ENCODE results near the gene HRCT1.
"Not testable (repeated sequence)": the region's sequence is repeated elsewhere in the genome, so short reads cannot be mapped to it uniquely, and the experiment has no call there.

HRCT1 gene

DNA sequence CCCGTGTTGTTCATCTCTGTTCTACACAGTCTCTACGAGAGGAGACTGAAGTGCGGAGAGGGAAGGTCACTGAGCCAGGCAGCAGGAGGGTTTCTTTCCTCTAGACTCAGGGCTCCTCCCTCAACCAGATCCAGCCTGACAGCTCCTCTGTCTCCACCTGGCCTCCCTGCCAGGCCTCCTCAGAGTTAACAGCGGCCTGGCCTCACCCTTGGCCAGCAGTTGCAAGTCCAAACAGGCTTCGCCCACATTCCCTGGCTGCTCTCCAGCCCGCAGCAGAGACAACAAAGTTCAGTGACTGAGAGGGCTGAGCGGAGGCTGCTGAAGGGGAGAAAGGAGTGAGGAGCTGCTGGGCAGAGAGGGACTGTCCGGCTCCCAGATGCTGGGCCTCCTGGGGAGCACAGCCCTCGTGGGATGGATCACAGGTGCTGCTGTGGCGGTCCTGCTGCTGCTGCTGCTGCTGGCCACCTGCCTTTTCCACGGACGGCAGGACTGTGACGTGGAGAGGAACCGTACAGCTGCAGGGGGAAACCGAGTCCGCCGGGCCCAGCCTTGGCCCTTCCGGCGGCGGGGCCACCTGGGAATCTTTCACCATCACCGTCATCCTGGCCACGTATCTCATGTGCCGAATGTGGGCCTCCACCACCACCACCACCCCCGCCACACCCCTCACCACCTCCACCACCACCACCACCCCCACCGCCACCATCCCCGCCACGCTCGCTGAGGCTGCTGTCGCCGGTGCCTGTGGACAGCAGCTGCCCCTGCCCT, at the start of gene HRCT1:
Gene HRCT1 (plus strand): TSS at position 291 of the 768 bp plus-strand sequence. CDS start 86 bp downstream, at position 377.
- no peak for DNase-seq

DNA sequence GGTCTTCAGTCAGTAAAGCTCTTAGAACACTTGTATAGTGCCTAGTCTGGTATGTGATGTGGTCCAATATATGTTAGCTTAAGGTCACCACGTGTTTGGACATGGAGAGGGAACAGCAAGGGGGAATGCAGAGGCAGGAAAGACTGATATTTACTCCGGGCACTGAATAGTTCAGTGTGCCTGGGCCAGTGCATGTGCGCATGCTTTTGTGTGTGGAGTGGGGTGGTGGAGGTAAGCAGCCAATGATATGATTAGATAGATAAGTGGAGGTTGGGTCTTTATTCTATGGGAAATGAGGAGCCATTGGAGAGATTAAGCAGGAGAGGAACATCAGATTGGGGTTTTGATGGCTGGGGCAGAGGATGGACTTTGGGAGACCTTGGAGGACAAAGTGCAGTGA, 49.8 kb upstream of the HRCT1 start:
- no peak for DNase-seq

DNA sequence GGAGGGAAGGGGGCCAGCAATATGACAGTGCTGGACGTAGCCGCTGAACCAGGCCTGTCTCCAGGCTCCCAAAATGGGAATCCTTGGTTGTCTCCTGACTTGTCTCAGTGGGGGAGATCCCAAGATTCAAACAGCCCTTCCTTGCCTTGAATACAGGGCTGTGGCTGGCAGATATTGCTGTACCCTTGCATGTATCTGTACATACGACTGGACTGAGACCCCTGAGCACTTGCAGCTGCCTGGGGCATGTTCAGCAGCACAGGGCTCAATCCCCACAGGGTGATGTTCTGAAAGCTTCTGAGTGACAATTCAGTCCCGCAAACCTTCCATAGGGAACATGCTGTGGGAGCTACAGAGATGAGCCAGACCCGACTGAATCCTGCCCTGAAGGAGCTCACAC, 49.1 kb upstream of the HRCT1 start:
- DNase-seq, result no peak

DNA sequence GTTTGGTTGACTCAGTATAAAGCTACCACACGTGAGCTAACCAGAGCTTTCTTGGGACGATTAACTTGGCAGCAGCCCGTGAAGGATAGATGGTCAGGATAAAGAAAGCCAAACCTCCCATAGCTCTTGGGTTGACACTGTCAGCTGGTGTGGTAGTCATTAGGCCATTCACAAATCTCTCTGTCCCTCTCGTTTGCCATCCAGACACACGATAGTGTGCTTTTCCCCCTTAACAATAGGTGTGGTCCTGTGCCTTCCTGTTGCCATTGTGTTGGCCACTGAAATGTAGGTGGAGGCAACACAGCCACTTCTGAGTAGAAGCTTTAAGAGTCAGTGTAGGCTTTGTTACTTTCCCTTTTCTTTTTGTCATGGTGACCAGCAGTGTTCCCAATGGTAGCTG, 47.5 kb upstream of the HRCT1 start:
- DNase-seq, result no peak

DNA sequence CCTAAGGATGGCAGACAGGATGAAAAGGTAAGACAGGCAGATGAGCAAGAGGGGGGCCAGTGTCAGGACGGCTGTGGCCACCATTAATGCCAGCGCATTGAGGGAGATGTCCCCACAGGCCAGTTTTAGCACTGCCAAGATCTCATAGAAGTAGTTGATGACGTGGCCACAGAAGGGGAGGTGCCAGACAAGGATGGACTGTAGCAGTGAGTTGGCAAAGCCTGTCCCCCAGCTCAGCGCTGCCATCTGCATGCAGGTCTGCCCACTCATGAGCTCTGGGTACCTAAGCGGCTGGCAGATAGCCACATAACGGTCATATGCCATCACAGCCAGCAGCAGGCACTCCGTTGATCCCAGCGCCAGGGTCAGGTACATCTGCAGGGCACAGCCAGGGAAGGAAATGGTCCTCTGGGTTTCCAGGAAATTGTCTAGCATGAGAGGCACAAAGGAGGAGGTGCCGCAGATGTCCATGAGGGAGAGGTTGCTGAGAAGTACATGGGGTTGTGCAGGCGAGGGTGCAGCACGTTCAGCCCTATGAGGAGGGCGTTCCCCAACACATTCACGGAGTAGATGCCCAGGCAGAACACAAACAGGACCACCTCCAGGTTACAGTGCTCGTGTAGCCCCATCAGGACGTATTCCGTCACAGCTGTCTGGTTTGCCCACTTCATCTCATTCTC, 46.6 kb upstream of the HRCT1 start:
- DNase-seq, result no peak

DNA sequence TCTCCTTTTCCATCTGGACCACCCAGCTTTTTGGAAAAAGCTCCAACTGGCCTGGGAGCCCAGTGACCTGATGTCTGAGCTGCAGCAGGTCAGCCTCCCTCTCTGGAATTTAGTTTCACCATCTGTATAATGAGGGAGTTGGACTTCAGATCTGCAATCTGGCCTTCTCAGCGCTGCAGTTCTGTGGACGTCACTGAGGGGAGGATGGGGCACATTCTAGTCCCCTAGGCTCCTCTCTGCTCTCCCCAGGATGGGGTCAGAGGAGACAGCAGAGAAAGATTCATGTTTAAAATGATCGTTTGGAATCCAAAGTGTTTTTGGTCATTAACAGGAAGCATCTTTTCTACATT, 46.0 kb upstream of the HRCT1 start:
- DNase-seq, result no peak

DNA sequence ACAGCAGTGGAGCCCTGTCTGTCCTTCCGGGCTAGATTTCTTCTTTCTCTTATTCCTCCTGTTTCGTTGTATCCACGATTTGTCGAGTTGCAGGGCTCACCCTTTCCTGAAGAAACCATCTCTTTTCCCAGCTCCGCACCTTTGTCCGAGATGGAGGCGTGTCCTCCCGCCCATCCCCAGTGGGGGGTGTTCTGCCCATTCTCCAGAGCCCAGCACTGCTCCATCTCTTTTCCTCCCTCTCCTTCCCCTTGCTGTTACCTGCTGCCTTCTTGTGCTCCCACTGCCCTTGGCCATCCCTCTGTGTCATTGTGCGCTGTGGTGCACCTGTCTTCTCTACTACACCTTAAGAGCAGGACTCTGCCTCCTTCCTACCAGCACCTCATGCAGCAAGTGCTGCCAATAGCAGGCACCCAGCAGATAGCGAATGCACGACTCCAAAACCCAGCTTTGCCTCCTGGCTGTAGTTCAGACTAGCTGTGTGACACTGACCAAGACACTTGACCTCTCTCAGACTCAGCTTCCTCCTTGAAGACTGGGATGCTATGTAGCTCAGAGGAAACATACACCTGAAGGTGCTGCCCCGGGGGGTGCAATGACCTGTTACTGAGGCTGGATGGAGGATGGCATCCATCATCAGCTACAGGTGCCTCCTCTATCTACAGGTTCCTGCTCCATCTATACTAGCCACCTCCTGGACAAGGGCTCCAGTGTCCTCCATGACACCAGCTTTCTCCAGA, 44.7 kb upstream of the HRCT1 start:
- DNase-seq, result no peak

DNA sequence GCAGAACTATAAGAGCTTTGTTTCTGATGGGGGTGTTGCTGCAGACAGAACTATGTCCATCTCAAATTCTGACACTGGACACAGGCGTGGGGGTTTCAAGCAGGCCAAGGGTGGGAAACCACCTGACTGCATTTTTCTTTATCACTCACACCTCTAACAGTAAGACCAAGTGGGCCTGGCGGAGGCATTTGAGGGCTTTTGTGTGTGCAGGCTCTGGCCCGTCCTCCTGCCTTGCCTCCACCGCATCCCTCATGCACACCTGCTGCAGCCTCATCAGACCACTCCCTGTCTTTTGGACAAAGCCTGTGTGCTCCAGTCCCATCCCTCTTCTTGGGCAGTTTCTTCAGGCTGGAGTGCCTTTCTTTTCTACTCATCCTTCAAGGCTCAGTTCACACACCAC, 43.7 kb upstream of the HRCT1 start:
- no peak for DNase-seq

DNA sequence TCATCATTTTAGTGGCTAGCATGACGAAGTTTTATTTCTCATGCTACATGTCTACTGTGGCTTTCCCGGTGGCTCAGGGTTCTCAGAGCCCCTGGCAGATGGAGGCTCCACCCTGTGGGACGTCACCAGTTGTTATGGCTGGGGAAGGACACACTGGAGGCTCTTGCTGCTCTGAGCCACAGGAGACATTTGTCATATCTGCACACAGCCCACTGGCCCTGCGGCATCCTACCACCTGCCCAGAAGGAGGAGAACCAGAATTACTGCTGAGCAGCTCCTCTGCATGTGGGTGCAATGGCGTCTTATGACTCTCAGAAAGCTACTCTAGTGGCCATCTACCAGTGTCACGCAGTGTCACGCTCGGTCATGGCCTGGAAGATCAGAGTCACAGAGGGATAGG, 42.4 kb upstream of the HRCT1 start:
- no peak for DNase-seq

DNA sequence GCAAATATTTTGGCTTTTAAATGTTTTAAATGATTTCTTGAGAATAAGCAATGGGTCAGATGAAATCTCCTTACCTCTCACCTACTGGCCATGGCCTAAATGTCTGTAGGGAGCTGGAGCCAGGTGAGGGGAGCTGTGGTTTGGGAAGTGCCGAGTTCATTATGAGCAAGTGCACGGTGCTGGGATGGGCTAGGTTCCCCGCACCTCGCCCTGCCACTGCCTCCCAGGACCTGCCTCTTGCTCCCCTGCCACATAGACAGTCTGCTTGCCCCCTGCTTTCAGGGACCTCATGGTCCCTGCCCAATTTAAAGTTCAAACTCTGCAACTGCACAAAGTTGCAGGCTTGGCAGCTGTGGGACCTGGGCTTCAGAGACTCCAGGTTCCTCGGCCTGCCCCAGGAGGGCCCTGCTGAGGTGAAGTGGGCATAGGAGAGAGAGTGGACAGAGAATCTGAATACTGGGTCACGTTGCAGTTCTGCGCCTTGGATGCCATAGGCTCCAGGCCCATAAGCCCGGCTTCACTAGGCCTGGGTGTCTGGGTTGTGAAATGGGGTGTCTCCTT, 41.2 kb upstream of the HRCT1 start:
- DNase-seq, result no peak

DNA sequence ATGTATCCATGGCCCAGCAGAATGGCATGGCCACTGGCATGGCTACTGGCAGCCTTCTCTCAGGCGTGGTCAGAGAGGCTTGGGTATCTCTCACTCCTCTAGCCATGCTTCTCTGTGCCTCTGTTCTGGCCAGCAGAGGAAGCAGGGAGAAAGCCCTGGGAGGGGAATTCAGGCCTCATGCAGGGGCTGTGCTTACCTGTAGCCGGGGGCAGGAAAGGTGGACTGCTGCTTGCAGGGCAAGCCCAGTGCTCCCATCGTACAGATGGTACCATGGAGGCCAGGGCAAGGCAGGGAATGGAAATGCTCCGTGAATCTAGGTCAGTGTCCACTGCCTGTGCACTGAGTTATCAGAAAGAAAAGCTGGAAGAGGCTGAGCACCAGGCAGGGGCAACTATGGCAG, 38.5 kb upstream of the HRCT1 start:
- DNase-seq, result no peak

DNA sequence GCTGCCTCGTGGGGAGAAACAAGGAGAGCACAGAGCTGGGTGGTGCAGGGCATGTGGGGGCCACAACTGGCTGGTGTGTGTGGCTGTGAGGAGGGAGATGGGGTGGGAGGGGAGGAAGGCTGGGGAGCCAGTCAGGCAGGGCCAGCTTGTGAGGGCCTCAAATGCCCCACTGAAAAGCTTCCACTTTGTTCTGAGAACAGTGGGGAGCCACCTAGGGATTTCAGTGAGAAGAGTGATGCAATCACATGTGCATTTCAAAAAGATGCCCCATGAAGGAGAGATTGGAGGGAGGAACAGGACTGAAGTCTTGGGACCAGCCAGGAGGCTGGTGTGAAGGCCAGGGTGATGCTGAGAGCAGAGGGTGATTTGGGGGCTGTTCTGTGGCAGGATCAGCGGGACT, 37.1 kb upstream of the HRCT1 start:
- no peak for DNase-seq

DNA sequence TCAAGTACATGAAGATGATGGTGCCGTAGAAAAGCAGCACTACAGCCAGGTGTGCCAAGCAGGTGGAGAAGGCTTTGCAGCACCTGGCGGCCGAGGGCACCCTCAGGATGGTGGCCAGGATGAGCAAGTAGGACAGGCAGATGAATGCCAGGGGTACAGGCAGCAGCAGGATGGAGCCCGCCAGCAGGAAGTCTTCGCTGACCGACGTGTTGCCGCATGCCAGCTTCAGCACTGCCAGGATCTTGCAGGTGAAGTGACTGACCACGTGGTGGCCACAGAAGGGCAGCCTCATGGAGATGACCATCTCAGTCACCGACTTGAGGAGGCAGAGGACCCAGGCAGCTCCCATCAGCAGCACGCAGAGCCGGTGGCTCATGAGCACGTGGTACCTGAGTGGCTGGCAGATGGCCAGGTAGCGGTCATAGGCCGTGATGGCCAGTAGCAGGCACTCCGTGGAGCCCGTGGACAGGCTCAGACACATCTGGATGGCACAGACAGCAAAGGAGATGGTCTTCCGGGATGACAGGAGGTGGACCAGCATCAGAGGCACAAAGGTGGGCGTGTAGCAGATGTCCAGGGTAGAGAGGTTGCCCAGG, 36.3 kb upstream of the HRCT1 start:
- no peak for DNase-seq

DNA sequence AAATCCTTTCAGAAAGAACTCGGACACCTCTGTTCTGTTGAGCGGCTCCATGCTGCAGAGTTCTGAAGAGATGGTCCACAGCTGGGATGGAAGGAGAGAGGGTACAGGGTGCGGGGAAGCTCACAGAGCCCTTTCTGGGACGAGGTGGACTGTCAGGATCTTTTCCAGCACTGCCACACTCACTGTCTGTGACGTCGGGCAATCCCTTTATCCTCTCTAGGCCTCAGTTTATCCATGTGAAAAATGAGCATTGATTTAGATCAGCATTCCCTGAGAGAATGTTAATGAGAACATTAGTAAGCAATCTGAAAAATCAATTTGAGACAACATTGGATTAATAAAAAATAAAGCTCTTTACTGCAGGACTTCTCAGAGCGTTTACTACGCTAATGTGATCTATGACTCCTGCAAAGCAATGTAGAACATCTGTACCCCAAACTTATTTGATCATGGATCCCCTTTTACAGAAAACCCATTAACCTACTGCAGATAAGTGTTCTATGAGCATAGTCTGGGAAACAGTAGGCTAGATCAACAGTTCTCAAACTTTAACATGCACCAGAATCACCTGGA, 35.6 kb upstream of the HRCT1 start, which contains the start of gene OR13J1:
Gene OR13J1 (minus strand): TSS at position 51 of the 573 bp plus-strand sequence. CDS start 0 bp downstream, at position 51.
- DNase-seq, result no peak

DNA sequence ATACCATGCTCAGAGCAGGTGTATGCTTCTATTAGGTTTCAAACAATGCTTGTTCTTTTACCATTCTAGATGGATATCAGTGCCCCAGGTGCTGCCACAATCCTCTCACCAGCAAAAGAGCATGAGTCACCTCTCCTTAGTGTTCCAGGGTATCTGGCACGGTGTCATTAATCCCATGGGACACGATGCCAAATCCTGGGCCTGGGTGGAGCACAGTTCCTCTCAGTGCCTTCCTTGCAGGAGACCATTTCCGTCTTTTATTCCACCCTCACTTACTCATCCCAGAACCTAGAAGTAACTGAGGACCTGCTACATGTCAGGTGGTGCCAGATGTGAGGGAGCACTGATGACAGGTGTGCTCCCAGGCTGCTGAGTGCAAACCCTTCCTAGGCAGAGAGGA, 34.5 kb upstream of the HRCT1 start:
- no peak for DNase-seq

DNA sequence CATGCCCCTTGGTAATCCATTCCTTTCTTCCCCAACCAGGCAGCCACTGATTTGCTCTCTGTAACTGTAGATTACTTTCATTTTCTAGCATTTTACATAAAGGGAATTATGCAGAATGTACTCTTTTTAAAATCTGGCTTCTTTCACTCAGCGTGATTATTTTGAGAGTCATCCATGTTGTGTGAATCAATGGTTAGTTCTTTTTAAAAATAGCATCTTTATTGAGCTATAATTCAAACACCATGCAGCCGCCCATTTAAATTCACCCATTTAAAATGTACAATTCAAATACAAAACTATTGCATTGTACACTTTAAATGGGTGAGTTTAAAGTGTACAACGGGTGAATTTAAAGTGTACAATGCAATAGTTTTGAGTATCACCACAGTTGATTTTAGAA, 33.5 kb upstream of the HRCT1 start:
- no peak for DNase-seq

DNA sequence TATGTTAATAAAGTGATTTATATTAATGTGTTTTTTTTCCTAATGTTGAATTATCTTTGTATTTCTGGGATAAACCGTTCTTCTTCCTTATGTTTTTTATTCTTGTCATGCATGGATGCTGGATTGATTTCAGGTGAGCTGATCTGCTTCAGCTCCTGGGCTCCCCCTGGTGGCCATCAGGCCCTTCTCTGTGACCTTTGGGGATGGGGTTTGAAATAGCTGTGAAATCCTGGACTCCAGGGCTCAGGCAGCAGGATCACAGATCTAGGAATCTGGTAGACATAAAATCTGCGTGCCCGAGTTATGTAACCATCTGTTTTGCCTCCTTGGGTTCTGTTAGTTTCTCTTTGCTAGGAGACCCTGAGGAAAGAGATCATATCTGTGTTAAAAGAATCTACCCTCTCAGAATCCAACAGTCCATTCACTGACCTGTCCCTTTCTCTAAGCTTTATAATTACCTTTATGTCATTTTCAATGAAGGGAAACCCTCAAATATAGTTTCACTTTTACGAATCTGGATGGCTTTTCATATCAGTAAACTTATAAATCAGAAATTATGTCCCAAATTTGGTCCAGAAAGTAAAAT, 23.6 kb upstream of the HRCT1 start:
- DNase-seq, result peak; percentile 64 to 79

DNA sequence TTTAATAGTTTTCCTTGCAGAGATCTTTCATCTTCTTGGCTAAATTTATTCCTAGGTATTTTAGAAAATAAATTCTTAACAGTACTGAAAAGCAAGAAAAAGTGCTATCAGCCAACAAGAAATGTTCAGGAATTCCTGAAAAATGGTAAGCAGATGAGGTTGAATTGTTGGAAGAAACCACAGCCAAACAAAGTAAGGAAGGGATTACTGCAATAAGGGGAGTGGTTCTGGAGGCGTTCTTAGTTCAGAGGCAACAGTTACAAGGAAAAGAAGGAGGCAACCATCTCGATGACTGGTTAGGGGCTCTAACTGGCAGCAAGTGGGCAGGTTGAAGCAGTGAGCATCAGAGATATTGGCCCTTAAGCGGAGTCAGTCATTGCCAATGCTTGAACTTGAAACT, 23.0 kb upstream of the HRCT1 start:
- DNase-seq, result no peak

DNA sequence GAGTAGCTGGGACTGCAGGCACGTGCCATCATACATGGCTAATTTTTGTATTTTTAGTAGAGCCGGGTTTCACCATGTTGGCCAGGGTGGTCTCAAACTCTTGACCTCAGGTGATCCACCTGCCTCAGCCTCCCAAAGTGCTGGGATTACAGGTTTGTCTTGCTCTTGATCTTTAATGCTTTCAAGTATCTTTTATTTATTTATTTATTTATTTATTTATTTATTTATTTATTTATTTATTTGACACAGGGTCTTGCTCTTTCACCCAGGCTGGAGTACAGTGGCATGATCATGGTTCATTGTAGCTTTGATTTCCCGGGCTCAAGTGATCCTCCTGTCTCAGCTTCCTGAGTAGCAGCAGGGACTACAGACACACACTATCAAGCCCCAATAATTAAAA, 21.1 kb upstream of the HRCT1 start:
- not testable (repeated sequence) for DNase-seq

DNA sequence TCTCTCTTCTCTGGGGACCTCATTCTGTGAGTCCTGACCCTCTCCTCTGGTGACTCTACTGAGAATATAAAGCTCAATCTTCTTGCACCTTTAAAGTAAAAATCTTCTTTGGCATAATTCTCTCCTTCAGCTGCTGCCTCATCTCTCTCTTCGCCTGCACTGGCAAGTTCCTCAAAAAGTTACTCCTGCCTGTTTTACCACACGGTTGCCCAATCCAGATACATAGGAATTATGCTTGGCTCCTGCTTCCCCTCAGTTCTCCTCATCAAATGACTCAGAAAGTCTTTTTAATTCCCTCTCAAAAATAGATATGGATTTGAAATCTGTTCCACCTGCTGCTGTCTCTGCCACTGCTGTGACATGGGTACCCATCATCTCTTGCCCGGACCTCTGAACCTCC, 14.4 kb upstream of the HRCT1 start:
- DNase-seq, result no peak

DNA sequence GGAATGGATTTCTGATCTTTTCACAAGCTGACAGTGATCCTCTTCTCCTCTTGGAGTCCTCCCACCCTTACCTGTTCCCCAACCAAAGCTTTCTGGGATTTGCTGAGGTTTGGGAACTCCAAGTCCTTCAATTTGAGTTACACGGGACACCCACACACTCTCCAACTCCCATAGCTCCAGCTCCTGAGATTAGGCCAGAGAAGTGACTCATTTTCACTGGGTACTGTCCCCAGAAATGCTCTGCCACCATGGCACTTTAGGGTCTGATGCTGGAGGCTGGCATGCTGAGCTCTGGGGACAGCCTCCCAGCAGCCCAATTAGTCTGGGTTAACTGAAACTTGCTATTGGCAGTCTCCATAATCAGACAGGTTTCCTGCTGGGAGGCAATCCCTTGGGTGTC, 14.0 kb upstream of the HRCT1 start:
- no peak for DNase-seq

DNA sequence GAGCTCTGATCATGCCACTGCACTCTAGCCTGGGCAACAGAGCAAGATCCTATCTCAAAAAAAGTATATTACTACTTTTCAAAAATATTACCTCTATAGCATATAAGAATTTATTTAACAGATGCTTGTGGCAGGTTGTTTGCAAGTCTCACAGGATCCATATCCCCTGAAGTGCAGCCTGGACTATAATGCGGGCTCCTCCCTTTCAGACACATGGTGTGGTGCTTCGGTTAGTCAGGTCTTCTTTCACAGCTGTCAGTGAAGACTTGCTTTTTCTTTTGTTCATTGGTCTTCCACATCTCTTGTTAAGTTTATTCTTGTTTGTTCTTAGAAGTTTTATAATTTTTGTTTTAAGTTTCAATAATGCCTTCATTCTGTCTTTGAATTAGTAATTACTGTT, 9.4 kb upstream of the HRCT1 start:
- DNase-seq, result no peak

Data from stimulated activated CD4-positive, alpha-beta T cell treated with anti-CD3 and anti-CD28 coated beads, Interleukin-4, amount 100 ng/mL, for 4 hours (primary cell).